Naive B cell (primary cell): ENCODE measurements around the gene IPO7. TPM values are rescaled to one million over a fixed set of nuclear protein-coding genes. Genes with fewer than 3 reads are reported as not detected.
"Not testable (repeated sequence)": the region's sequence is repeated elsewhere in the genome, so short reads cannot be mapped to it uniquely, and the experiment has no call there.

Experiments used
- ATAC-seq, 2 donors: fragments of 150-1000 bp; cut with Tn5 transposase; 2 replicates each; pipeline ENCODE4 v1.10.0; 2021; ENCODE audit warnings: low read depth in 2 of 2, mild to moderate bottlenecking in 2 of 2, moderate library complexity in 2 of 2
- DNase-seq: peaks from one replicate; pipeline ENCODE4 v3.0.0; 2022
- H3K27ac Mint-ChIP-seq, 6 donors: one replicate each; pipeline ENCODE4 v1.8.0; 2020 to 2022; ENCODE audit warnings: mild to moderate bottlenecking in 6 of 6, mixed read lengths in 6 of 6, moderate library complexity in 5 of 6, inconsistent platforms in 2 of 6
- H3K27me3 Mint-ChIP-seq, 3 donors: one replicate each; pipeline ENCODE4 v1.8.0; 2021 to 2022; ENCODE audit warnings: mixed read lengths in 3 of 3, mild to moderate bottlenecking in 1 of 3
- H3K36me3 Mint-ChIP-seq, 2 donors: one replicate each; pipeline ENCODE4 v1.8.0; 2020 to 2022; ENCODE audit warnings: mixed read lengths in 2 of 2, inconsistent platforms in 1 of 2, mild to moderate bottlenecking in 1 of 2
- H3K4me1 Mint-ChIP-seq, 3 donors: one replicate each; pipeline ENCODE4 v1.8.0; 2020 to 2022; ENCODE audit warnings: mixed read lengths in 3 of 3, inconsistent platforms in 1 of 3, mild to moderate bottlenecking in 1 of 3, moderate library complexity in 1 of 3
- H3K4me3 Mint-ChIP-seq, 8 donors: one replicate each; pipeline ENCODE4 v1.8.0; 2020 to 2022; ENCODE audit warnings: mild to moderate bottlenecking in 8 of 8, mixed read lengths in 8 of 8, moderate library complexity in 8 of 8, inconsistent platforms in 2 of 8
- H3K9me3 Mint-ChIP-seq, 7 donors: one replicate each; pipeline ENCODE4 v1.8.0; 2020 to 2022; ENCODE audit warnings: mixed read lengths in 7 of 7, mild to moderate bottlenecking in 5 of 7, inconsistent platforms in 2 of 7, moderate library complexity in 1 of 7
- polyA plus RNA-seq, 6 donors: library from polyadenylated mRNA; unstranded; fragments of 300-500 nt; fragmentation: Illumina TruSeq; gene quantifications; one replicate each; pipeline ENCODE4 v1.2.3, GENCODE V29; 2021; ENCODE audit warnings: low read depth in 6 of 6

IPO7 gene
- polyA plus RNA-seq, 6 donors from 2014 or later, result 3.8 to 33.4 (median 5.5) TPM

GRCh38 chr11:9448576-9449352 is 64.3 kb downstream of the IPO7 start:
- H3K27ac Mint-ChIP-seq, result peak overlapping the region in 1 of 6 donors; percentile 56
- peaks cover 0 to 12% of the 10 kb centered on the region in 2 donors for H3K36me3 Mint-ChIP-seq
- ATAC-seq (no peak), DNase-seq (no peak)
- H3K4me3 Mint-ChIP-seq, result no peak overlapping the region
- H3K9me3 Mint-ChIP-seq, result peaks cover 0 to 17% (median 13%) of the 10 kb centered on the region in 7 donors
- H3K4me1 Mint-ChIP-seq, result no peaks in the 10 kb centered on the region
- no peaks in the 10 kb centered on the region for H3K27me3 Mint-ChIP-seq

GRCh38 chr11:9452023-9452422 is 67.6 kb downstream of the IPO7 start:
- H3K27me3 Mint-ChIP-seq, H3K4me1 Mint-ChIP-seq, H3K27ac Mint-ChIP-seq, ATAC-seq, DNase-seq, H3K36me3 Mint-ChIP-seq: not testable (repeated sequence)
- peak overlapping the region in 1 of 8 donors; percentile 35 for H3K4me3 Mint-ChIP-seq
- H3K9me3 Mint-ChIP-seq, result peaks cover 0 to 17% (median 13%) of the 10 kb centered on the region in 7 donors

GRCh38 chr11:9455722-9456121 is 71.3 kb downstream of the IPO7 start:
- H3K36me3 Mint-ChIP-seq, result peaks cover 0 to 10% of the 10 kb centered on the region in 2 donors
- H3K9me3 Mint-ChIP-seq, result peaks cover 0 to 18% (median 13%) of the 10 kb centered on the region in 7 donors
- H3K4me3 Mint-ChIP-seq, result peak overlapping the region in 1 of 8 donors; percentile 53
- H3K27me3 Mint-ChIP-seq, result no peaks in the 10 kb centered on the region
- DNase-seq (no peak), ATAC-seq (no peak)
- no peak overlapping the region for H3K27ac Mint-ChIP-seq
- peaks cover 0 to 9% (median 4%) of the 10 kb centered on the region in 3 donors for H3K4me1 Mint-ChIP-seq

GRCh38 chr11:9459667-9460321 is 75.3 kb downstream of the IPO7 start:
- peaks cover 18 to 31% (median 20%) of the 10 kb centered on the region in 3 donors for H3K4me1 Mint-ChIP-seq
- H3K27me3 Mint-ChIP-seq, result no peaks in the 10 kb centered on the region
- DNase-seq (peak; percentile 19), ATAC-seq (no peak)
- H3K4me3 Mint-ChIP-seq, result peak overlapping the region; percentile 94 to 98 (median 96)
- peaks cover 0 to 4% (median 0%) of the 10 kb centered on the region in 7 donors for H3K9me3 Mint-ChIP-seq
- H3K36me3 Mint-ChIP-seq, result peaks cover 0 to 11% of the 10 kb centered on the region in 2 donors
- peak overlapping the region; percentile 98 to 99 (median 99) for H3K27ac Mint-ChIP-seq

- H3K27me3 Mint-ChIP-seq, result no peaks in the 10 kb centered on the region
- peak within 1 kb of the TSS; percentile 94 to 98 (median 96) for H3K4me3 Mint-ChIP-seq
- DNase-seq (peak; percentile 100), ATAC-seq (peak; percentile 80 to 81)
- peak within 1 kb of the TSS; percentile 98 to 99 (median 99) for H3K27ac Mint-ChIP-seq
- peaks cover 0 to 4% (median 0%) of the 10 kb centered on the region in 7 donors for H3K9me3 Mint-ChIP-seq
- H3K36me3 Mint-ChIP-seq, result peaks cover 0 to 11% of the 10 kb centered on the region in 2 donors
- H3K4me1 Mint-ChIP-seq, result peaks cover 18 to 31% (median 20%) of the 10 kb centered on the region in 3 donors
These were observed 76.0 kb downstream of the IPO7 start, which contains the start of gene ZNF143 for GRCh38 chr11:9460322-9461062. ZNF143 (plus strand) TSS chr11:9461012; CDS start chr11:9471309, 10,297 bp downstream.

GRCh38 chr11:9461063-9461759 is 76.8 kb downstream of the IPO7 start:
- peak overlapping the region; percentile 97 to 99 (median 99) for H3K27ac Mint-ChIP-seq
- peak; percentile 90 for DNase-seq
- peaks cover 0 to 4% (median 0%) of the 10 kb centered on the region in 7 donors for H3K9me3 Mint-ChIP-seq
- no peaks in the 10 kb centered on the region for H3K27me3 Mint-ChIP-seq
- H3K4me3 Mint-ChIP-seq, result peak overlapping the region; percentile 94 to 98 (median 96)
- peak; percentile 51 to 54 for ATAC-seq
- peaks cover 18 to 31% (median 20%) of the 10 kb centered on the region in 3 donors for H3K4me1 Mint-ChIP-seq
- H3K36me3 Mint-ChIP-seq, result peaks cover 0 to 11% of the 10 kb centered on the region in 2 donors

- H3K4me3 Mint-ChIP-seq, result peak overlapping the region; percentile 94 to 98 (median 96)
- peaks cover 0 to 11% of the 10 kb centered on the region in 2 donors for H3K36me3 Mint-ChIP-seq
- H3K27ac Mint-ChIP-seq, result peak overlapping the region; percentile 91 to 99 (median 94)
- H3K27me3 Mint-ChIP-seq, result no peaks in the 10 kb centered on the region
- DNase-seq (no peak), ATAC-seq (no peak)
- H3K9me3 Mint-ChIP-seq, result peaks cover 0 to 4% (median 0%) of the 10 kb centered on the region in 7 donors
- H3K4me1 Mint-ChIP-seq, result peaks cover 20 to 31% (median 22%) of the 10 kb centered on the region in 3 donors
These were observed 77.3 kb downstream of the IPO7 start for GRCh38 chr11:9461760-9462134.

GRCh38 chr11:9462172-9462799 is 77.8 kb downstream of the IPO7 start:
- Mint-ChIP-seq H3K27ac (peak overlapping the region; percentile 91 to 99 (median 94)), H3K9me3 (peaks cover 0 to 4% (median 0%) of the 10 kb centered on the region in 7 donors), H3K4me1 (peaks cover 20 to 31% (median 25%) of the 10 kb centered on the region in 3 donors), H3K27me3 (no peaks in the 10 kb centered on the region), H3K4me3 (peak overlapping the region; percentile 94 to 98 (median 96)), H3K36me3 (peaks cover 0 to 11% of the 10 kb centered on the region in 2 donors)
- no peak for ATAC-seq
- DNase-seq, result no peak

- Mint-ChIP-seq H3K27me3 (no peaks in the 10 kb centered on the region), H3K4me1 (peaks cover 22 to 31% (median 28%) of the 10 kb centered on the region in 3 donors), H3K4me3 (peak overlapping the region in 7 of 8 donors; percentile 36 to 96 (median 69)), H3K9me3 (peaks cover 0 to 4% (median 0%) of the 10 kb centered on the region in 7 donors), H3K27ac (peak overlapping the region; percentile 14 to 98 (median 84)), H3K36me3 (peaks cover 0 to 11% of the 10 kb centered on the region in 2 donors)
- ATAC-seq, result no peak
- DNase-seq, result no peak
These were observed 78.5 kb downstream of the IPO7 start for GRCh38 chr11:9462806-9463537.

- Mint-ChIP-seq H3K4me3 (no peak overlapping the region), H3K36me3 (peaks cover 14 to 17% of the 10 kb centered on the region in 2 donors), H3K9me3 (no peaks in the 10 kb centered on the region), H3K27ac (peak overlapping the region in 1 of 6 donors; percentile 24), H3K4me1 (peaks cover 0 to 11% (median 11%) of the 10 kb centered on the region in 3 donors), H3K27me3 (no peaks in the 10 kb centered on the region)
- ATAC-seq (no peak), DNase-seq (no peak)
These were observed 86.3 kb downstream of the IPO7 start for GRCh38 chr11:9470765-9471164.

GRCh38 chr11:9473408-9473807 is 89.0 kb downstream of the IPO7 start:
- Mint-ChIP-seq H3K4me1 (peaks cover 0 to 6% (median 0%) of the 10 kb centered on the region in 3 donors), H3K9me3 (no peaks in the 10 kb centered on the region), H3K27me3 (no peaks in the 10 kb centered on the region), H3K27ac (no peak overlapping the region), H3K4me3 (no peak overlapping the region), H3K36me3 (peaks cover 14 to 17% of the 10 kb centered on the region in 2 donors)
- DNase-seq (no peak), ATAC-seq (no peak)
